Hematopoietic multipotent progenitor cell treated with erythropoietin and hydrocortisone succinate and interleukin-3 and kit ligand, for 17 days (in vitro differentiated cells): ENCODE results near the gene INHBC.

Experiments used
- DNase-seq: peaks from one replicate; pipeline ENCODE4 v3.0.0-alpha.2; 2015; ENCODE audit warnings: low spot score

The INHBC gene

GRCh38 chr12:57469296-57470164 lies 34.9 kb downstream of the INHBC start:
- DNase-seq = no peak

- no peak for DNase-seq
Measured at GRCh38 chr12:57470286-57470969, 35.8 kb downstream of the INHBC start.

GRCh38 chr12:57470970-57471656 lies 36.5 kb downstream of the INHBC start:
- no peak for DNase-seq

- DNase-seq = no peak
Measured at GRCh38 chr12:57471661-57472060, 37.1 kb downstream of the INHBC start.

GRCh38 chr12:57472391-57472790 lies 37.8 kb downstream of the INHBC start:
- DNase-seq = no peak

- DNase-seq = no peak
Measured at GRCh38 chr12:57473392-57473791, 38.8 kb downstream of the INHBC start.

- DNase-seq = no peak
Measured at GRCh38 chr12:57473886-57474285, 39.3 kb downstream of the INHBC start.

GRCh38 chr12:57474430-57474829 lies 39.8 kb downstream of the INHBC start:
- DNase-seq = no peak

- no peak for DNase-seq
Measured at GRCh38 chr12:57474862-57475261, 40.3 kb downstream of the INHBC start.

- DNase-seq = no peak
Measured at GRCh38 chr12:57475271-57476161, 40.9 kb downstream of the INHBC start.

- DNase-seq = no peak
Measured at GRCh38 chr12:57476162-57476992, 41.8 kb downstream of the INHBC start.

- DNase-seq = no peak
Measured at GRCh38 chr12:57476993-57477709, 42.6 kb downstream of the INHBC start.

GRCh38 chr12:57477710-57478681 lies 43.4 kb downstream of the INHBC start:
- no peak for DNase-seq

GRCh38 chr12:57479043-57479375 lies 44.4 kb downstream of the INHBC start:
- no peak for DNase-seq

GRCh38 chr12:57479376-57480115 lies 45.0 kb downstream of the INHBC start, which contains the start of gene ARHGAP9:
ARHGAP9 (minus strand) TSS chr12:57479866; CDS start chr12:57479406, 460 bp downstream.
- no peak for DNase-seq

GRCh38 chr12:57481671-57482070 lies 47.1 kb downstream of the INHBC start:
- no peak for DNase-seq

- no peak for DNase-seq
Measured at GRCh38 chr12:57483466-57483865, 48.9 kb downstream of the INHBC start.

GRCh38 chr12:57485695-57486094 lies 51.1 kb downstream of the INHBC start:
- DNase-seq = no peak
